Measurements from ENCODE around the gene THRSP.

THRSP gene

DNA sequence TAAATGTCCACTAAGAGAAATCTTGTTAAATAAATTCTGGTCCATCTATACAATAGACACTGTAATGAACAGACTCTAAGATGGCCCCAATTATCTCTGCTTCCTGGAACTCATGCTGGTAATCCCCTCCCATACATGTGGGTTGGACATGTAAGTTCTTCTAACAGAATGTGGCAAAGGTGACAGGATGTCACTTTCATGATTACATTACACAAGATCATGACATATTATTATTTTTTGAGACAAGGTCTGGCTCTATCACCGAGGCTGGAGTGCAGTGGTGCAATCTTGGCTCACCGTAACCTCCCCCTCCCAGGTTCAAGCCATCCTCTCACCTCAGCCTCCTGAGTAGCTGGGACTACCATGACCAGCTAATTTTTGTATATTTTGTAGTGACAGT, 30.6 kb downstream of the THRSP start:
- Histone ChIP-seq H3K14ac (ENCODE audit: low read length) (no peak overlapping the region), H3K4me3 (ENCODE audit: low read depth, low read length) (no peak overlapping the region), H4K8ac (ENCODE audit: low read depth, low read length) (no peak overlapping the region), H3K4me2 (ENCODE audit: low read length) (no peak overlapping the region), H3K18ac (ENCODE audit: low read length) (no peak overlapping the region), H3K79me1 (ENCODE audit: low read length) (peaks cover 2% of the 10 kb centered on the region), H3K4me1 (ENCODE audit: control insufficient read depth in 1 of 2, insufficient read depth in 2 of 2, low read length in 2 of 2) (peaks cover 0 to 2% of the 10 kb centered on the region in 2 experiments), H3K27ac (ENCODE audit: low read depth, low read length) (no peak overlapping the region), H2BK120ac (ENCODE audit: insufficient read depth, low read length, poor library complexity) (no peak overlapping the region), H3K27me3 (ENCODE audit: insufficient read depth, low read length) (no peaks in the 10 kb centered on the region), H4K91ac (ENCODE audit: low read depth, low read length) (no peak overlapping the region), H3K9me3 (ENCODE audit: insufficient read depth, low read depth, low read length) (no peaks in the 10 kb centered on the region), H2BK12ac (ENCODE audit: low read length) (no peak overlapping the region), H3K79me2 (ENCODE audit: control insufficient read depth, insufficient read depth, low read length, poor library complexity) (no peaks in the 10 kb centered on the region), H3K23ac (ENCODE audit: low read length) (no peak overlapping the region), H3K9ac (ENCODE audit: low read length) (no peak overlapping the region), H2BK5ac (ENCODE audit: low read depth, low read length, poor library complexity) (no peak overlapping the region), H3K36me3 (ENCODE audit: control insufficient read depth in 1 of 2, insufficient read depth in 2 of 2, low read length in 2 of 2) (peaks cover 0 to 2% of the 10 kb centered on the region in 2 experiments), H4K12ac (ENCODE audit: low read depth, low read length) (no peak overlapping the region), H2AK5ac (ENCODE audit: low read length) (no peak overlapping the region), H2AFZ (ENCODE audit: insufficient read depth, low read length, poor library complexity) (no peak overlapping the region), H3K4ac (ENCODE audit: low read depth, low read length) (no peak overlapping the region)
- DNase-seq, result no peak
- no CpG with 5 or more reads among the region's 2 CpGs for WGBS (ENCODE audit: extremely low coverage, insufficient coverage, insufficient read length)

GRCh38 chr11:78097666-78098385, 34.2 kb downstream of the THRSP start:
- Histone ChIP-seq H2AFZ (ENCODE audit: insufficient read depth, low read length, poor library complexity) (no peak overlapping the region), H3K27ac (ENCODE audit: low read depth, low read length) (no peak overlapping the region), H3K4me3 (ENCODE audit: low read depth, low read length) (no peak overlapping the region), H2BK5ac (ENCODE audit: low read depth, low read length, poor library complexity) (no peak overlapping the region), H4K12ac (ENCODE audit: low read depth, low read length) (no peak overlapping the region), H3K4me2 (ENCODE audit: low read length) (no peak overlapping the region), H3K14ac (ENCODE audit: low read length) (no peak overlapping the region), H3K36me3 (ENCODE audit: control insufficient read depth in 1 of 2, insufficient read depth in 2 of 2, low read length in 2 of 2) (peaks cover 6% of the 10 kb centered on the region in 2 experiments), H4K8ac (ENCODE audit: low read depth, low read length) (no peak overlapping the region), H4K91ac (ENCODE audit: low read depth, low read length) (no peak overlapping the region), H2BK12ac (ENCODE audit: low read length) (no peak overlapping the region), H2AK5ac (ENCODE audit: low read length) (no peak overlapping the region), H3K79me1 (ENCODE audit: low read length) (no peaks in the 10 kb centered on the region), H3K23ac (ENCODE audit: low read length) (no peak overlapping the region), H3K4ac (ENCODE audit: low read depth, low read length) (no peak overlapping the region), H2BK120ac (ENCODE audit: insufficient read depth, low read length, poor library complexity) (no peak overlapping the region), H3K79me2 (ENCODE audit: control insufficient read depth, insufficient read depth, low read length, poor library complexity) (no peaks in the 10 kb centered on the region), H3K4me1 (ENCODE audit: control insufficient read depth in 1 of 2, insufficient read depth in 2 of 2, low read length in 2 of 2) (no peaks in the 10 kb centered on the region), H3K27me3 (ENCODE audit: insufficient read depth, low read length) (no peaks in the 10 kb centered on the region), H3K9ac (ENCODE audit: low read length) (no peak overlapping the region), H3K18ac (ENCODE audit: low read length) (no peak overlapping the region), H3K9me3 (ENCODE audit: insufficient read depth, low read depth, low read length) (no peaks in the 10 kb centered on the region)
- DNase-seq, result no peak
- WGBS (ENCODE audit: extremely low coverage, insufficient coverage, insufficient read length), result no CpG with 5 or more reads among the region's 7 CpGs

DNA sequence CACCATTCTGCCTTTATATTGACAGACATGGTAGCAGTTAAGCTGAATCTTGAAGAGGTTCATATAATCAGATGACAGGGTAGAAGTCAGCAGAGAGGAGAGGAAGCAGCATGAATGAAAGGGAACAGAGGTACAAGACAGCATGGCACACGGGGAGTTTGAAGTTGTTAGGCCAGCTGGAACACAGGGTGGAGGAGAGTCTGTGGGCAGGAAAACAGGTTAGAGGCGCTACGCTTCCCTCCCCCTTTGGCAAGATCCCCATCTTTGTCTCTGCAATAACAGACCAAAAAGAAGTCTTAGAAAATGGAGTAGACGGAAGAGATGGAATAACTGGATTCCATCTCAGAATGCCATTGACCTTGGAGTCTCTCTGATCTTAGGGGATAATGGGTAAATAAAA, 36.0 kb downstream of the THRSP start:
- no CpG with 5 or more reads among the region's 4 CpGs for WGBS (ENCODE audit: extremely low coverage, insufficient coverage, insufficient read length)

DNA sequence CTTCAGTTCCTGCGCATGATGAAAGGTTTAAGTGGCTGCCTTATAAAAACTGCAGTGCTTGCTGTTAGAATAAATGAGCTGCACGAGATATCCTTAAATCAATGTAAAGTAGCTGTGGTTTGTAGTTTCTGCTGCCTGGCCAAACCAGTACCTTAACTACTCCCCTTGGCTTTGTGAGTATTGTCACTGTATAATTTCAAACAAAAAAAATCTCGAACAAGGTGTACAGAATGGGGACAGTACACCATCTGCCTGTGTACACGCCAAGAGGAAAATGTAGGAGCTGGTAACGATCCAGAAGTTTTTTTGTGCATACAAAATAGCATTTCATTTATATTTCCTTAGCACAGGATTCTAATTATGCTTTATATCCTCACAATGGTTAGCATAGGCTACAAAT, 36.6 kb downstream of the THRSP start:
- H3K9ac ChIP-seq (ENCODE audit: low read length), result no peak overlapping the region
- H3K4me3 ChIP-seq (ENCODE audit: low read depth, low read length), result no peak overlapping the region
- H3K27ac ChIP-seq (ENCODE audit: low read depth, low read length), result no peak overlapping the region
- H3K23ac ChIP-seq (ENCODE audit: low read length), result no peak overlapping the region
- H4K12ac ChIP-seq (ENCODE audit: low read depth, low read length), result no peak overlapping the region
- WGBS (ENCODE audit: extremely low coverage, insufficient coverage, insufficient read length), result no CpG with 5 or more reads among the region's 5 CpGs
- H3K9me3 ChIP-seq (ENCODE audit: insufficient read depth, low read depth, low read length), result no peaks in the 10 kb centered on the region
- no peaks in the 10 kb centered on the region for H3K27me3 ChIP-seq (ENCODE audit: insufficient read depth, low read length)
- no peaks in the 10 kb centered on the region for H3K79me2 ChIP-seq (ENCODE audit: control insufficient read depth, insufficient read depth, low read length, poor library complexity)
- H2AFZ ChIP-seq (ENCODE audit: insufficient read depth, low read length, poor library complexity), result no peak overlapping the region
- no peak overlapping the region for H3K4me2 ChIP-seq (ENCODE audit: low read length)
- H3K18ac ChIP-seq (ENCODE audit: low read length), result no peak overlapping the region
- H2AK5ac ChIP-seq (ENCODE audit: low read length), result no peak overlapping the region
- H3K4ac ChIP-seq (ENCODE audit: low read depth, low read length), result no peak overlapping the region
- H4K8ac ChIP-seq (ENCODE audit: low read depth, low read length), result no peak overlapping the region
- no peak overlapping the region for H3K14ac ChIP-seq (ENCODE audit: low read length)
- DNase-seq, result no peak
- H3K36me3 ChIP-seq (ENCODE audit: control insufficient read depth in 1 of 2, insufficient read depth in 2 of 2, low read length in 2 of 2), result peaks cover 6 to 8% of the 10 kb centered on the region in 2 experiments
- H2BK120ac ChIP-seq (ENCODE audit: insufficient read depth, low read length, poor library complexity), result no peak overlapping the region
- H3K79me1 ChIP-seq (ENCODE audit: low read length), result no peaks in the 10 kb centered on the region
- no peak overlapping the region for H2BK12ac ChIP-seq (ENCODE audit: low read length)
- H3K4me1 ChIP-seq (ENCODE audit: control insufficient read depth in 1 of 2, insufficient read depth in 2 of 2, low read length in 2 of 2), result no peaks in the 10 kb centered on the region
- no peak overlapping the region for H4K91ac ChIP-seq (ENCODE audit: low read depth, low read length)
- no peak overlapping the region for H2BK5ac ChIP-seq (ENCODE audit: low read depth, low read length, poor library complexity)

More for the DNA sequence above, 36.0 kb downstream of the THRSP start:
- H3K4me1 ChIP-seq (ENCODE audit: control insufficient read depth in 1 of 2, insufficient read depth in 2 of 2, low read length in 2 of 2), result no peaks in the 10 kb centered on the region
- no peak overlapping the region for H3K4ac ChIP-seq (ENCODE audit: low read depth, low read length)
- H3K9ac ChIP-seq (ENCODE audit: low read length), result no peak overlapping the region
- H3K9me3 ChIP-seq (ENCODE audit: insufficient read depth, low read depth, low read length), result no peaks in the 10 kb centered on the region
- H3K27me3 ChIP-seq (ENCODE audit: insufficient read depth, low read length), result no peaks in the 10 kb centered on the region
- H3K4me2 ChIP-seq (ENCODE audit: low read length), result no peak overlapping the region
- no peaks in the 10 kb centered on the region for H3K79me2 ChIP-seq (ENCODE audit: control insufficient read depth, insufficient read depth, low read length, poor library complexity)
- no peak for DNase-seq
- no peak overlapping the region for H2AK5ac ChIP-seq (ENCODE audit: low read length)
- H3K36me3 ChIP-seq (ENCODE audit: control insufficient read depth in 1 of 2, insufficient read depth in 2 of 2, low read length in 2 of 2), result peaks cover 6 to 8% of the 10 kb centered on the region in 2 experiments
- H4K91ac ChIP-seq (ENCODE audit: low read depth, low read length), result no peak overlapping the region
- H2BK12ac ChIP-seq (ENCODE audit: low read length), result no peak overlapping the region
- H3K23ac ChIP-seq (ENCODE audit: low read length), result no peak overlapping the region
- H3K27ac ChIP-seq (ENCODE audit: low read depth, low read length), result no peak overlapping the region
- no peak overlapping the region for H2BK5ac ChIP-seq (ENCODE audit: low read depth, low read length, poor library complexity)
- H3K14ac ChIP-seq (ENCODE audit: low read length), result no peak overlapping the region
- no peaks in the 10 kb centered on the region for H3K79me1 ChIP-seq (ENCODE audit: low read length)
- H3K4me3 ChIP-seq (ENCODE audit: low read depth, low read length), result no peak overlapping the region
- H4K8ac ChIP-seq (ENCODE audit: low read depth, low read length), result no peak overlapping the region
- no peak overlapping the region for H2AFZ ChIP-seq (ENCODE audit: insufficient read depth, low read length, poor library complexity)
- H2BK120ac ChIP-seq (ENCODE audit: insufficient read depth, low read length, poor library complexity), result no peak overlapping the region
- H4K12ac ChIP-seq (ENCODE audit: low read depth, low read length), result no peak overlapping the region
- H3K18ac ChIP-seq (ENCODE audit: low read length), result no peak overlapping the region

Data from trophoblast cell (in vitro differentiated cells and primary cell).